BLaER1 (cell line): ENCODE measurements around the gene HIRA.
"Not testable (repeated sequence)": the region's sequence is repeated elsewhere in the genome, so short reads cannot be mapped to it uniquely, and the experiment has no call there.

Experiments
- H3K27ac ChIP-seq: shearing (Covaris generic); formaldehyde crosslinking; 2 replicates; pipeline ENCODE4 v1.8.1; 2022
- H3K27me3 ChIP-seq: shearing (Covaris generic); formaldehyde crosslinking; 2 replicates; pipeline ENCODE4 v1.8.1; 2022
- H3K36me3 ChIP-seq: shearing (Covaris generic); formaldehyde crosslinking; 2 replicates; pipeline ENCODE4 v1.8.1; 2022
- H3K4me1 ChIP-seq: shearing (Covaris generic); formaldehyde crosslinking; 2 replicates; pipeline ENCODE4 v1.8.1; 2022
- H3K4me2 ChIP-seq: shearing (Covaris generic); formaldehyde crosslinking; 2 replicates; pipeline ENCODE4 v1.8.1; 2022
- H3K4me3 ChIP-seq: shearing (Covaris generic); formaldehyde crosslinking; 2 replicates; pipeline ENCODE4 v1.8.1; 2022
- H3K9ac ChIP-seq: shearing (Covaris generic); formaldehyde crosslinking; 2 replicates; pipeline ENCODE4 v1.8.1; 2022
- H3K9me3 ChIP-seq: shearing (Covaris generic); formaldehyde crosslinking; 2 replicates; pipeline ENCODE4 v1.8.1; 2022
- H4K20me1 ChIP-seq: shearing (Covaris generic); formaldehyde crosslinking; 2 replicates; pipeline ENCODE4 v1.8.1; 2022
- Cebpa-rat ChIP-seq: shearing (Covaris generic); IDR thresholded peaks from 2 replicates; pipeline ENCODE4 v1.8.1; 2022

Gene HIRA

GRCh38 chr22:19319281-19319680 is 112.3 kb downstream of the HIRA start:
- H3K4me1 ChIP-seq: no peaks in the 10 kb centered on the region
- peaks cover 62% of the 10 kb centered on the region for H3K9me3 ChIP-seq
- no peaks in the 10 kb centered on the region for H3K27me3 ChIP-seq
- H3K9ac ChIP-seq: no peak overlapping the region
- H4K20me1 ChIP-seq: no peaks in the 10 kb centered on the region
- H3K27ac ChIP-seq: no peak overlapping the region
- H3K4me2 ChIP-seq: no peak overlapping the region
- no peak for TF ChIP-seq Cebpa-rat
- H3K4me3 ChIP-seq: no peak overlapping the region
- H3K36me3 ChIP-seq: no peaks in the 10 kb centered on the region

GRCh38 chr22:19317865-19318264 is 113.7 kb downstream of the HIRA start:
- no peak overlapping the region for H3K4me3 ChIP-seq
- H3K27ac ChIP-seq: no peak overlapping the region
- peaks cover 63% of the 10 kb centered on the region for H3K9me3 ChIP-seq
- no peaks in the 10 kb centered on the region for H4K20me1 ChIP-seq
- no peaks in the 10 kb centered on the region for H3K4me1 ChIP-seq
- H3K4me2 ChIP-seq: no peak overlapping the region
- TF ChIP-seq Cebpa-rat: no peak
- no peak overlapping the region for H3K9ac ChIP-seq
- no peaks in the 10 kb centered on the region for H3K27me3 ChIP-seq
- no peaks in the 10 kb centered on the region for H3K36me3 ChIP-seq

GRCh38 chr22:19307872-19308271 is 123.7 kb downstream of the HIRA start:
- Histone ChIP-seq H3K27ac (no peak overlapping the region), H3K9ac (no peak overlapping the region), H4K20me1 (no peaks in the 10 kb centered on the region), H3K4me2 (no peak overlapping the region), H3K27me3 (no peaks in the 10 kb centered on the region), H3K4me1 (no peaks in the 10 kb centered on the region), H3K4me3 (no peak overlapping the region), H3K36me3 (no peaks in the 10 kb centered on the region), H3K9me3 (no peaks in the 10 kb centered on the region)
- no peak for TF ChIP-seq Cebpa-rat

GRCh38 chr22:19306535-19306934 is 125.0 kb downstream of the HIRA start:
- not testable (repeated sequence) for H3K27me3 ChIP-seq, H3K27ac ChIP-seq, H3K9me3 ChIP-seq, H3K9ac ChIP-seq, H3K4me3 ChIP-seq, H3K36me3 ChIP-seq, H3K4me1 ChIP-seq, H3K4me2 ChIP-seq, H4K20me1 ChIP-seq

GRCh38 chr22:19304547-19304946 is 127.0 kb downstream of the HIRA start:
- Histone ChIP-seq H3K4me2 (no peak overlapping the region), H3K4me3 (no peak overlapping the region), H3K4me1 (no peaks in the 10 kb centered on the region), H3K36me3 (no peaks in the 10 kb centered on the region), H3K9ac (no peak overlapping the region), H3K27ac (no peak overlapping the region), H3K9me3 (no peaks in the 10 kb centered on the region), H3K27me3 (no peaks in the 10 kb centered on the region), H4K20me1 (no peaks in the 10 kb centered on the region)
- no peak for TF ChIP-seq Cebpa-rat

GRCh38 chr22:19303785-19304184 is 127.7 kb downstream of the HIRA start:
- H3K4me1 ChIP-seq: no peaks in the 10 kb centered on the region
- TF ChIP-seq Cebpa-rat: no peak

GRCh38 chr22:19295733-19296132 is 135.8 kb downstream of the HIRA start:
- Histone ChIP-seq H3K27ac (no peak overlapping the region), H3K4me1 (peaks cover 16% of the 10 kb centered on the region), H3K9me3 (no peaks in the 10 kb centered on the region), H3K36me3 (no peaks in the 10 kb centered on the region), H3K27me3 (peaks cover 4% of the 10 kb centered on the region), H3K9ac (no peak overlapping the region), H4K20me1 (peaks cover 2% of the 10 kb centered on the region; the same call in 1 of the 2 replicates), H3K4me2 (no peak overlapping the region), H3K4me3 (no peak overlapping the region)
- TF ChIP-seq Cebpa-rat: no peak

More at GRCh38 chr22:19303785-19304184, 127.7 kb downstream of the HIRA start:
- no peaks in the 10 kb centered on the region for H4K20me1 ChIP-seq
- H3K36me3 ChIP-seq: no peaks in the 10 kb centered on the region
- no peak overlapping the region for H3K4me2 ChIP-seq
- no peak overlapping the region for H3K27ac ChIP-seq
- H3K9ac ChIP-seq: no peak overlapping the region
- H3K27me3 ChIP-seq: no peaks in the 10 kb centered on the region
- no peak overlapping the region for H3K4me3 ChIP-seq
- no peaks in the 10 kb centered on the region for H3K9me3 ChIP-seq

- Histone ChIP-seq H3K27me3 (peaks cover 9% of the 10 kb centered on the region), H3K4me2 (peak overlapping the region; percentile 88), H4K20me1 (peaks cover 10% of the 10 kb centered on the region; the same call in 1 of the 2 replicates), H3K4me3 (peak overlapping the region; percentile 97), H3K36me3 (no peaks in the 10 kb centered on the region), H3K4me1 (peaks cover 47% of the 10 kb centered on the region), H3K9me3 (no peaks in the 10 kb centered on the region), H3K9ac (peak overlapping the region; percentile 80), H3K27ac (peak overlapping the region; percentile 78)
- TF ChIP-seq Cebpa-rat: no peak
Measured at GRCh38 chr22:19292458-19293230, 138.9 kb downstream of the HIRA start.

GRCh38 chr22:19291580-19292457 is 139.7 kb downstream of the HIRA start, which contains the start of gene CLTCL1:
Gene CLTCL1, minus strand, starts transcription at chr22:19291719. Its CDS starts 78 bp downstream, at chr22:19291641.
- no peak for TF ChIP-seq Cebpa-rat
- no peaks in the 10 kb centered on the region for H3K9me3 ChIP-seq
- H3K4me1 ChIP-seq: peaks cover 55% of the 10 kb centered on the region
- peak within 1 kb of the TSS; percentile 97 for H3K4me3 ChIP-seq
- H3K27me3 ChIP-seq: peaks cover 9% of the 10 kb centered on the region
- H3K36me3 ChIP-seq: no peaks in the 10 kb centered on the region
- peak within 1 kb of the TSS; percentile 81 for H3K27ac ChIP-seq
- peak within 1 kb of the TSS; percentile 88 for H3K4me2 ChIP-seq
- H3K9ac ChIP-seq: peak within 1 kb of the TSS; percentile 87
- H4K20me1 ChIP-seq: peaks cover 10% of the 10 kb centered on the region; the same call in 1 of the 2 replicates

- H3K9me3 ChIP-seq: no peaks in the 10 kb centered on the region
- H3K9ac ChIP-seq: peak overlapping the region; percentile 87
- H3K27me3 ChIP-seq: peaks cover 9% of the 10 kb centered on the region
- H3K4me2 ChIP-seq: peak overlapping the region; percentile 86
- H3K4me1 ChIP-seq: peaks cover 61% of the 10 kb centered on the region
- peak overlapping the region; percentile 81 for H3K27ac ChIP-seq
- H3K4me3 ChIP-seq: peak overlapping the region; percentile 97
- peaks cover 10% of the 10 kb centered on the region; the same call in 1 of the 2 replicates for H4K20me1 ChIP-seq
- TF ChIP-seq Cebpa-rat: no peak
- H3K36me3 ChIP-seq: no peaks in the 10 kb centered on the region
Measured at GRCh38 chr22:19291218-19291579, 140.3 kb downstream of the HIRA start.
